Thyroid gland (tissue), 4 donors: ENCODE results near the gene SMO.

Experiments used
- CTCF ChIP-seq, 6 experiments: fragments of 200-600 bp in 3 of 6; fragments of 450-650 bp in 3 of 6; sonication (generic) in 3 of 6; IDR thresholded peaks; one replicate each; pipeline ENCODE4 v1.5.1; 2016 to 2019; ENCODE audit warnings: antibody characterized with exemption in 6 of 6, mild to moderate bottlenecking in 2 of 6, inconsistent platforms in 1 of 6, moderate library complexity in 1 of 6
- POLR2A ChIP-seq, 2 donors: fragments of 450-650 bp; IDR thresholded peaks; one replicate each; pipeline ENCODE4 v1.6.1; 2017; ENCODE audit warnings: antibody characterized with exemption in 2 of 2, mild to moderate bottlenecking in 2 of 2, moderate library complexity in 1 of 2

GRCh38 chr7:129144834-129145668 is 43.4 kb upstream of the SMO start:
- TF ChIP-seq CTCF (IDR thresholded peaks at IDR 0.05) (peak in 1 of 6 experiments; percentile 4), POLR2A (IDR thresholded peaks at IDR 0.05) (no peak)
